GM21786 (cell line): ENCODE data around the gene PLA2G15.
A peak's percentile ranks its signal among the peaks of the same experiment; 100 is the strongest.

Experiments used
- ATAC-seq: cut with Tn5 transposase; IDR thresholded peaks from one replicate; pipeline ENCODE4 v1.9.1; 2021; ENCODE audit not compliant: unreplicated experiment

PLA2G15 gene, protein sequence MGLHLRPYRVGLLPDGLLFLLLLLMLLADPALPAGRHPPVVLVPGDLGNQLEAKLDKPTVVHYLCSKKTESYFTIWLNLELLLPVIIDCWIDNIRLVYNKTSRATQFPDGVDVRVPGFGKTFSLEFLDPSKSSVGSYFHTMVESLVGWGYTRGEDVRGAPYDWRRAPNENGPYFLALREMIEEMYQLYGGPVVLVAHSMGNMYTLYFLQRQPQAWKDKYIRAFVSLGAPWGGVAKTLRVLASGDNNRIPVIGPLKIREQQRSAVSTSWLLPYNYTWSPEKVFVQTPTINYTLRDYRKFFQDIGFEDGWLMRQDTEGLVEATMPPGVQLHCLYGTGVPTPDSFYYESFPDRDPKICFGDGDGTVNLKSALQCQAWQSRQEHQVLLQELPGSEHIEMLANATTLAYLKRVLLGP

DNA sequence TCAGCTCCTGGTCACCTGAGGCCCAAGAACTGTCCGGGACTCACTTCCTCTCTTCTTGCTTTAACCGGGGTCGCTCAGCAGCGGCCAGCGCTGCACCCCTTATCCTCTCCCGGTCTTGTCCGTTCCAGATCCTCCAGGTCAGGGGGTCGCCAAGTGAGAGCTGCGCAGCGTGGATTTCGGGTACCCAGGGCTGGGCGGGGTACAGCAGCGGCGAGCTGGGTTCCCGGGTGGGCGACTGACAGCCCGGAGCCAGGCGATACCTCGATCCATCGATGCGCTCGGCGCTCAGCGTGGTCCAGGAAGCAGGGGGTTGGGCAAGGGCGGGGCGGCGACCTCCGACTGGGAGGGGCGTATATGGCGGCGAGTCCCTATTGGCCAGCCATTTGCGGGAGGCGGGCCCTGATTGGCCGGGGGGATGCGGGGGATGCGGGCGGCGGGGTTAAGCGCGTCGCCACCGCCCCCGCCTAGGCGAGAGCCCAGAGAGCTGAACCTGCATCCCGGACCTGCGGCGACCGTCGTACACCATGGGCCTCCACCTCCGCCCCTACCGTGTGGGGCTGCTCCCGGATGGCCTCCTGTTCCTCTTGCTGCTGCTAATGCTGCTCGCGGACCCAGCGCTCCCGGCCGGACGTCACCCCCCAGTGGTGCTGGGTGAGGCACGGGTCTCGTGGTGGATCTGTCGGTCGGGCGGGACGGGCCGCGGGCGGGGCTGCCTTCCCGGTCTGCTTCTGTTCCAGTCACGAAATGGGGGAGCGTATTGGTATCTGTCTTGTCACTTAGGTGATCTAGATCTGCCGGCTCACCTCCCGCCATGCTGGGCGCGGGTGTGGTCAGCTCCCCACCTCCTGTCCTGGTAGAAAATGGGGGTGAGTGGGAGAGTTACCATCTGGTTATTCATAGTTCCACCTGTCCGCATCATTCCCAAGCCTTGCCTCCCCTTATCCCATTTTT lies at the start of gene PLA2G15:
TSS of gene PLA2G15 (plus strand) at position 471 of the 951 bp plus-strand sequence. CDS start at position 525, 54 bp downstream.
- peak; percentile 72 for ATAC-seq

DNA sequence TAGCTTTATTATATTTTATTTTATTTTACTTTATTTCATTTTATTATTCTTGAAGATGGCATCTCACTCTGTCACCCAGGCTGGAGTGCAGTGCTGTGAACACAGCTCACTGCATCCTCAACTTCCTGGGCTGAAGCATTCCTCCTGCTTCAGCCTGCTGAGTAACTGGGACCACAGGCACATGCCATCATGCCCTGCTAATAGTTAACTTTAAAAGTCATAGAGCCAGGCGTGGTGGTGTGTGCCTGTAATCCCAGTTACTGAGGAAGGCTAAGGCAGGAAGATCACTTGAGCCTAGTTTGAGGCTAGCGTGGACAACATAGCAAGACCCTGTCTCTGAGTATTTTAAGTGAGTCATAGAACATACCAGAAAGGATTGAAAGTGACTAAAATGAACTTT lies 47.9 kb upstream of the PLA2G15 start:
- no peak for ATAC-seq

DNA sequence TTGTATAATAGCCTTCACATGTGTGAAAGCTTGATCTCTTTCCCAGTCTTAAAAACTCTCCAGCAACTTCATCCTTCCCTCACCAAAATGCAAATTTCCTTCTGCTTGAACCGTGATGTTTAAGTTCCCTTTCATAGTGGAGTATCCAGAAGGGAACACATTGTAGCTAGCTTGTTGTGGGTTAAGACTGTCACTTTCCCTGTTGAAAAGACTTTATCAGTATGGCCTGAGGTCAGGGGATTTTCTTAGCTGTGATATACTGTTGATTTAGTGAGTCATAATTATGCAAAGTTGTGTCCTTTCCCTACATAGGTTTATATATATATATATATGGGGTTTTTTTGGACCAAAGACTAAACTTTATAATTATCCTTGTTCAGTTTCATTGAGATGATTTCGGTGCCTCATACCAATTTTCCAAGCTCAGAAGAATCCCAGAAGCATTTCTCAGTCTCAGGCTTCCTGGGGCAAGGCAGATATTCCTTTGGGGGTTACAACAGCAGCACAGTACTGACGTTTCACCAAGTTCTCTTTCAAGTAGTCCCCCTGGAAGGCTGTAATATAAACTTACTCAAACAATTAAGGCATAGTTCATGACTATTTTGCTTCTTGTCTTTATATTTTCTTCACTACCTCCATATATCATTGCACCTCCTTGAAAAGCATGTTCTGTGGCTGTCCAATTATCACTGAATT lies 44.9 kb upstream of the PLA2G15 start:
- no peak for ATAC-seq

DNA sequence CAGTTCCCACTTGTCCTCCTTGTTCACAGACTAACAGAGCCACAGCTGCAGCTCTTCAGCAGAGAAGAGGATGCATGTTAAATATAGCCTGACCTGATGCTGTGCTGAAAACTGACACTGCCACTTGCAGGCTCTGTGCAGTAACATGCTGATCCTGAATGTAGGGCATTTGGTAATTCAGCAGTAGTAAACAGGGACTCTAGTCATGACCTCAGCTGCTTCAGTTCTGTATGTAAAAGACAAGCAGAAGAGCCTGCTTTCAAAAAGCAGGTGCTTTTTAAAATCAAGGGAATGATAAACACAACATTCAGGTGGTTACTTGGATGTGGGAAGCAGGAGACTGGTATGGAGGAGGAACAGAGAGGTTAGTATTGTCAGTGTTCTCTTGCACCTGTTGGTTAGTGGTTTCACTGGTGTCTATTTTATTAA lies 43.1 kb upstream of the PLA2G15 start:
- ATAC-seq: no peak

DNA sequence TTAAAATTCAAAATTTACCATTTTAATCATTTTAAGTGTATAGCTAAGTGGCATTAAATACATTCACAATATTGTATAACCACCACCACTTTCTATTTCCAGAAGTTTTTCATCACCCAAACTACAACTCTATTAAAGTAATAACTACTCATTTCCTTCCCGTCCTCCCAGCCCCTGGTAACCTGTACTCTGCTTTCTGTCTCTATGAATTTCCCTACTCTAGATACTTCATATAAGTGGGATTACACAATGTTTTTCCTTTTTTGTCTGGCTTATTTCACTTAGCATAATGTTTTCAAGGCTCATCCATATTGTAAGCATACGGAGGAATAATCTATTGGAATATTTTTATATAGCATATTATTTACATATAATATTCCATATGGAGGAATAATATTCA lies 38.9 kb upstream of the PLA2G15 start:
- no peak for ATAC-seq

DNA sequence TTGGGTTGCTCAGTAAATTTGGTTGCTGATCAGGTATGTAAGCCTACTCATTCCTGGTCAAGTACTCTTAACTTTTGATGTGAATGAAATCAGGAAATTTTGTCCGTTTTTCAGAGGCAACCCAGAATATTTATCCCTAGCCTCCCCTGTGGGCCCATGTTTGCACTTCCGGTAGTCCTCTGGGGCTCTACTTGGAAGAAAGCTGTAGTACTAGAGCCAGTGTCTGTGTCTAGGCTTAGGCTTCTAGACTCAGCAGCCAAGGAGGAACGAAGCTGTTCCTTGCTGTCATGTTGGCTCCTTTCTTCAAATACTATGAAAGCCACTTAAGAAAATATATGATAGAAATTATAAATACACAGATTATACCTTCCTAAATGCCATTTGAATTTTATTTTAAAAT lies 30.4 kb upstream of the PLA2G15 start:
- no peak for ATAC-seq

DNA sequence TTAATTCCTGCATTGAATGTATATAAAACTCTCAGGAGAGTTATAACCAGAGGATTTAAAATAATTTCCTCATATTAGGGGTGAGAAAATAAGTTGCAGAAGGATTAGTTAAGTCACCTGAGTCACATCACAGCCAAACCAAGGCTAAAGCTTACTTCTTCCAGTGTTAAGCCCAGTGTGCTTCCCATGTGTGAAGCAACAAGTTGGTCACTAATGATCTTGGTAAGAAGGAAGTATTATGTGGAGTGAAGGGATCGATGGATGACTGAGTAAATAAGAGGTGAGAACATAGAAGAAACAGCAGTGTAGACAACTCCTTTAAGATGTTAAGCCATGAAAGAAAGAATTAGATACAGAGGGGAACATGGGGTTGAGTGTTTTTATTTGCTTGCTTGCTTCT lies 29.9 kb upstream of the PLA2G15 start:
- no peak for ATAC-seq

DNA sequence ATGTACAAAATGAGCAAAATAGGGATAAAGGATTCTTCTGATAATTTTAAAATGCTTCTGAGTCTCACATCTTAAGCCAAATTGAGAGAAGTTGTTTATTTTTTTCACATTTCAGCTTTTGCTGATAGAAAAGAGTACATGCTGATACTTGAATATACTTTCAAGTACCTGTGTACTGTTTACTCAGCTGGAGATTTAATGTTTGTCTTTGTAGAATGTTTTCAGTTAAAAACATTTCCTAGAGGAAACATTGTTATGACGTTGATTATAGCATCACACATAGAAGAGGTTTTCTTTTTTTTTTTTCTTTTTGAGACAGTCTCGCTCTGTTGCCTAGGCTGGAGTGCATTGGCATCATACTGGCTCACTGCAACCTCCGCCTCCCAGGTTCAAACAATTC lies 28.9 kb upstream of the PLA2G15 start:
- no peak for ATAC-seq

DNA sequence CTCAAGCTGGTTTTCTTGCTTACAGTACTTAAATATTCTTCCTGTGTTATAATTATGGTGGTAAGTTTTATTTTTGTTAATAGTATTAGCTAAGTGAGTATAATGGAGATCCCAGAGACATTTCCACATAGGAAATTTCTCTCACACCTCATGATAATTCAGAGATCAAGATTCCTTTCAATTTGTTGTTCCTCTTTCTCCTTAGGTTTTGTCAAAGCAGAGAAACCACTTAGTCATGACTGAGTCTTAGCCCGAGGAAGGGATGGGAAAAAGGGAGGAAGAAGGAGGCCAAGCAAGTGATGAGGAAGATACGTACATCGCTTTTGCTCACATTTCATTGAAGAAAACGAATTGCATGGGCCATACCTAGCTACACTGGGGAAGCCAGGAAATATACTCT lies 27.7 kb upstream of the PLA2G15 start:
- no peak for ATAC-seq

DNA sequence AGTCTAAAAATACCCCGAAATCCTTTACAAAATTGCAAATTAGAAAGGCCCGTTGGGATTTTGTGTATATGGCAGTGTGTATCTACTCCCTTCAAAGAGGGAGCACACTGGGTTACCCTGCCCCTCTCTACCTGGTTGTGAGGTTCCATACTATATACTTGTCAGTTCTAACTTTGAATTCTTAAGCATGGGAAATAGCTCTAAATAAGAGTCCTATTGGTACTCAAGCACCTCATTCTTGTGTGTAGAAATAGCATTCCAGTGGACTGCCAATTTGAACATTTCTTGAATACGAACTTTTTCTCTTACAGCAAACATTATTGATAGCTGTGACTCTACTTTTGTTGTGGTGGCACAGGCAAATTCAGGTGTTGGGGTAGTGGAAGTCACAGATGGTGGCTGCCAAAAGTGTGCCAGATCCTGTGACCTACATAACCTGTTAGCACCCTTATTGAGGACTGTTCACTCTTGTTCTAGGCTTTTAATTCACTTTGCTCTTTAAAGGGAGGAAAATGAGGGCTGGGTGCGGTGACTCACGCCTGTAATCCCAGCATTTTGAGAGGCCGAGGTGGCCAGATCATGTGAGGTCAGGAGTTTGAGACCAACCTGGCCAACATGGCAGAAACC lies 25.3 kb upstream of the PLA2G15 start:
- no peak for ATAC-seq

DNA sequence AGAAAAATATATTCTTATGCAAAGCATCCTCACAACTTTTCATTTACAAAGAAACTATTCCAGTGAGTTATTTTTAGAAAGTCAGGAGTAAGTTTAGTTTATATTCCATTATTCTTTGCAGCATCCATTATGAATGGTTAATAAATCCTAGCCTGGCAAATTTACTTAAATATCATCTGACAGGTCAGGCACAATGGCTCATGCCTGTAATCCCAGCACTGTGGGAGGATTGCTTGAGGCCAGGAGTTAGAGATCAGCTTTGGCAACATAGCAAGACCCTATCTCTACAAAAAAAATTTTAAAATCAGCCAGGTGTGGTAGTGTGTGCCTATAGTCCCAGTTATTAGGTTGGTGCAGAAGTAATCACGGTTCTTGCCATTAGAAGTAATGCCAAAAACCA lies 22.1 kb upstream of the PLA2G15 start:
- no peak for ATAC-seq

DNA sequence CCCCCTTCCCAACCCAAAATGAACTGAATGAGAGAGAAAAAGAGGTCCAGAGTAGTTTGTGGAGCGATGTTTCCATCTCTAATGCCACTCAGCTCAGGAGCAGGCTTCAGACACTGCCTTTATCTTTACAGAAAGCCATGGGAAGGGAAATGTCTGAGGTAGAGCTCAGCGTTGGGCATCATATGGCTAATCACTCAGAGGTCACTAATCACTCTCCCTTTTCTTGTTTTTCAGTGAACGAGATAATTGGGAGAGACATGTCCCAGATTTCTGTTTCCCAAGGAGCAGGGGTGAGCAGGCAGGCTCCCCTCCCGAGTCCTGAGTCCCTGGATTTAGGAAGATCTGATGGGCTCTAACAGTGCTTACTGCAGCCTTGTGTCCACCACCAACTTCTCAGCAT lies 19.1 kb upstream of the PLA2G15 start:
- ATAC-seq: no peak

DNA sequence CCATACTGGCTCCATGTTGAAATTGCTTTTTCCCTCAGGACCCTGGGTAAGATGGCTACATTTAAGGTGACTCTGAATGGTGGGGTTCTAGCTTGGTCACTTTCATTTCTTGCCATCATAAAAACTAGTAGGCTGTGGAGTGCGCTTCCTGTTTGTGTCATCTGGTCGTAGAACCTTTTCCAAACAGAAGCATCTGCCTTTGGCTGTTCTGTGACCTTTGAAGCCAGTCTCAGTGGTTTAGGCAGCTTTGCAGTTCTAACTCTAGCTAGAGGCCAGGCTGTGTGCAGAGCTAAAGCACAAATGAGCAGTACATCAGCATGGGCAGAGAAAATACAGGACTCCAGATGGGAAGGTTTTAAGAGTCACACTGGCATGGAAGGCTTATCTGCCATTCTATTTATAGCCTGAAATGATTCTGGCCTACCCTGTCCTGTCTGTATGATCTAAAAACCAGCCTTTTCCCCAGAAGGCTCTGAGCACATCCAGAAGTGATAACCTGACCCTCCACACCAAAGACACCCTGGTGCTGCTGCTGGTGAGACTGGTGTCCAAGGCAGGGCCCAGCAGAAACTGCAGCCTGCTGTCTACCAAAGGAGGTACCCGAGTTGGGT lies 17.9 kb upstream of the PLA2G15 start:
- no peak for ATAC-seq

DNA sequence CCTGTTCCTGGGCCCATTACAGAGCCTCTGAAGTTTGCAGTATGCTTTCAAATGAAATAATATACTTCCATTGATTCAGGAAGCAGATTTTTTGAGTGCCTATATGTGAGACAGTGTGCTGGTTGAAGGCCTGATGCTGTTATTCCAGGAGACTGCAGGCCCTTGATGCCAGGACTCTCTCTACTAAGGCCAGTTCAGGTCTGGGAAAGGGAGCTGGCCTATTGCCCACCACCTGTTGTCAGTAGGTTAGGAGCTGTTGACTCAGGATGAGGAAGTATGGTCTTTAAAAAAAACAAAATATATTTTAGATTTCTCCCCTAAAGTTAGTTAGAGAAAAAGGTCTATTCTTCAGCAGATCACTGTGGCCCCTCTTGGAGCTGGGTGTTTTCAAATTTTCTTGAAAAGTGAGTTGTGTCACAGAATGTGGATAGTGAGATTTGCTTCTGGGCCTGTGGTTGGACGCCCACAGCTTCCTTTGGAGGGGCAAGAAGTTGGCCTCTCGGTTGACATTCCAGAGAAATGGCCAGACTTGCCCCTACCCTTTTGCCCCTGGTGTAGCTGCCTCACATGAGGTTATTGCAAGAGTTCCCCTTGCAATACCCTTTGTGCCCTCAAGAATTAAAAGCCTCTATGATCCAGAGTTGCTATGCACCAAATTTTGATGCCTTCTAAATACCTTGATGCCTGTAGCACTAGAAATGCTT lies 17.2 kb upstream of the PLA2G15 start:
- ATAC-seq: no peak

DNA sequence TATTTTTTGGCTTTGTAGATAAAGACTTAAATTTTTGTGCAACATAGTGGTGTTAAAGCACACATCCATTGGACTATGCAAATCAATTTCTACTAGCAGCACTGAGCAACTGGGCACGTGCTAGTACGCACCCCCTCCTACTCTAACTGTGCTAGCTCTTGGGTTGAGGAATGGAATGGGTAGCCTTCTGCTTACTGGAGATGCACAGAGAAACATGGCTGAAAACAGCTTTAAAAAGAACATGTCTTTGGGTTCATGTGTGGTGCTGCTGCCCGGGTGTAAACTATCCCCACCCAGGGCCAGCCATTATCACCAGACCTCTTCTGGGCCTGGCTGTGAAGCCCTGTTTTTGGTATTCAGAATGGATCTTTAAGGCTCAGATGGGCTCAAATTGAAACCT lies 16.5 kb upstream of the PLA2G15 start:
- no peak for ATAC-seq

DNA sequence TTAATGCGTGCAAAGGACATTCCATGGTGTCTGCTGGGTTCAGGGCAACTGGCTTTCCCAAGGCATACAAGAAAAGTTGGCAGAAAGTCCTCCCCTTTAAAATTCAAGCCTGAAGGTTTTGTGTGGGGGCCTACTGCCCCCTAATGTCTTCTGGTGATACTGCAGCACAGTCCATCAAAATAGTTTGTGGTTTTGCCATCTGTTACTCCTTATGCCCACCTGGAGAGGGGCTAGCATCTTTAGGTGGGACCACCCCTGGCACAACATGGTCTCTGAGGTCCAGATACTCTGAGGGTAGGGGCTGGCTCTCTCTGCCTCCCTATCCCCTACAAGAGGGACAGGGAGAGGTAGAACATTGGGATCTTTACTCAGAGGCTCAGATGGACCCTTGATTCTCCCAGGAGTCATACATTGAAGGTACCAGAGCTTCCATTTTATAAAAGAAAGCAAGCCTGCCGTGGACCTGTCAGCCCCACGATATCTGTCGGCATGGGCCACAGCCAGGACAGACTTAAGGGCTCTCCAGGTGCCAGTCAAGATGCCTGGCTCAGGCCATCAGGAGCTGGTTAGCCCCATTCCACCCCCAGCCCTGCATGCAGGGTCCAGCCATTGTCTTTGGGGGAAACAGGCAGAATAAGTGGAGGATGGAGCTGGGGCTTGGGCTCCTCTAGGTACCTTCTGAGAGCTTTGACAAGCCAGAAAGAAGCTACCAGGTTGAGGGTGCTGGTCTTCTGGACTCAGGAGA lies 15.6 kb upstream of the PLA2G15 start:
- ATAC-seq: no peak

DNA sequence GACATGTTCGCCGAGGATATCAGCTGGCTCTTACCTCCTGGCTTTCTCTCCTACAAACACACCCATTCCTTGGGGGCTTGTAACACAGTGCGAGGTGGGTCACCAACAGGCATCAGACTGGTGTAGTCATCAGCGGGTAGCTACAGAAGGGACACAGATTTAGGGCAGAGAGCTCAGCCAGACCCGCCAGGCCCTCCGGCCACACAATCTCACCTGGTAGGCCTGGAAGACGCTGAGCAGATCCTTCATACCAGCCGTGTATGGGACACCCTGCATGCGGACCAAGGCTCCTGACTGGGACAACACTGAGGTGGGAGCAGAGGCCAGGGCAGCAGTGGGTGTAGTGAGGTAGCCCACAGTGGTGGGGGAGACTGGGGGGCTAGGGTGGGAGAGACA lies 15.0 kb upstream of the PLA2G15 start:
- ATAC-seq: no peak

DNA sequence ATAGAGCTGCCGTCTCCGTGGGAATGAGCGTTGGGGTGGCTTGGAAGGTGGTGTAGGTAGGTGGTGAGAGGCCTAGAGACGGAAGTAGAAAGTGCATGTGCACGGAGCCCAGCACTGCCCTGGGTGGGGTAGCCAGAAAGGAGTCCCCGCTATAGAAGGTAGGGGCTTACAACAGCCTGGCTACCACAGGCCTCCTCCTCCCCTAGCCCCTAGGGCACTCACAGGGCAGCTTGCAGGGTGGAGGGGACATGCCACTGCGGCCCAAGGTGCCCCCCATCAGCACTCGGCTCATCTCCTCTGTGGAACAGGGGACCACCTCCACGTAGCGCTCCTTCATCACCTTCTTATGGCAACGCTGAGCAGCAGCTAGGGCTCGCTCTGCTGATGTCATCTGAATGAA lies 14.2 kb upstream of the PLA2G15 start:
- no peak for ATAC-seq
